ENCODE measurements around the gene AADAT.

- no peak for TF ChIP-seq CTCF (IDR thresholded peaks at IDR 0.05)
- TF ChIP-seq POLR2A (IDR thresholded peaks at IDR 0.05) = no peak
Measured at GRCh38 chr4:170025523-170026252, 64.1 kb downstream of the AADAT start.
